HepG2 (cell line): ENCODE measurements around the gene KCNJ5. TPM values are rescaled to one million over a fixed set of nuclear protein-coding genes. Genes with fewer than 3 reads are reported as not detected.

ENCODE experiments used
- ATAC-seq: fragments of 200-7000 bp; cut with Tn5 transposase; 3 replicates; pipeline ENCODE4 v1.9.1; 2020; ENCODE audit warnings: mild to moderate bottlenecking, moderate library complexity
- BruUV-seq: library from RNA; stranded (reverse); fragments of 400-500 nt; replicated peaks from 2 replicates; lab custom pipeline; 2021; lab: Mats Ljungman, UMichigan
- CTCF ChIA-PET: fragments of 300-600 bp; formaldehyde crosslinking; extraction: SDS; loops from one replicate; lab custom pipeline; 2021; ENCODE audit warnings: low total read pairs, inconsistent platforms, low intra/inter-chr PET ratio; lab: Yijun Ruan, JAX
- POLR2A ChIA-PET: fragments of 350-600 bp; sonication (Branson Sonifier 250); formaldehyde crosslinking; loops from one replicate; lab custom pipeline; 2020; ENCODE audit warnings: antibody characterized with exemption, inconsistent platforms; lab: Yijun Ruan, JAX
- DNase-seq: peaks from one replicate; pipeline ENCODE4 v3.0.0-alpha.2; 2015; ENCODE audit warnings: low spot score
- FAIRE-seq: peaks from 3 replicates; lab custom pipeline; 2011; peaks lifted over from hg19 to GRCh38; lab: Jason Lieb, UNC
- H2AFZ ChIP-seq: one replicate; pipeline ENCODE4 v1.6.1; 2011; ENCODE audit warnings: low read length, inconsistent platforms
- H3K27ac ChIP-seq: fragments of 300-600 bp; 3 replicates; pipeline ENCODE4 v1.8.0; 2011; ENCODE audit warnings: mixed run types, mild to moderate bottlenecking, mixed read lengths, low read length, inconsistent platforms; ENCODE audit not compliant: insufficient read depth; ENCODE audit errors: extremely low read length
- H3K27me3 ChIP-seq, 2 experiments: fragments of 200-600 bp in 1 of 2; 2 replicates in 1 of 2; 3 replicates in 1 of 2; pipeline versions ENCODE4 v1.6.0 to v1.8.0; 2011; ENCODE audit warnings: low read length in 2 of 2, mild to moderate bottlenecking in 2 of 2, moderate library complexity in 2 of 2, inconsistent platforms in 1 of 2; ENCODE audit not compliant: insufficient read depth in 2 of 2, control insufficient read depth in 1 of 2
- H3K36me3 ChIP-seq, 2 experiments: fragments of 200-600 bp in 1 of 2; replicated peaks in 1 of 2; 2 replicates in 1 of 2; 3 replicates in 1 of 2; pipeline versions ENCODE4 v1.5.1 to v1.8.0; 2011; ENCODE audit warnings: low read length in 2 of 2, inconsistent platforms in 1 of 2; ENCODE audit not compliant: insufficient read depth in 2 of 2, control insufficient read depth in 1 of 2
- H3K4me1 ChIP-seq: 2 replicates; pipeline ENCODE4 v1.5.1; 2012; ENCODE audit warnings: low read length, inconsistent platforms; ENCODE audit not compliant: insufficient read depth
- H3K4me2 ChIP-seq: 2 replicates; pipeline ENCODE4 v1.6.0; 2011; ENCODE audit warnings: low read depth, low read length, inconsistent platforms
- H3K4me3 ChIP-seq, 3 experiments: fragments of 200-600 bp in 1 of 3; sonication (generic), shearing (Covaris generic) in 1 of 3; replicated peaks in 1 of 3; 2 replicates each; pipeline ENCODE4 v1.5.1; 2011 to 2016; ENCODE audit warnings: low read length in 3 of 3, inconsistent platforms in 2 of 3, low read depth in 2 of 3, mild to moderate bottlenecking in 2 of 3, control low read depth in 1 of 3, mixed read lengths in 1 of 3; ENCODE audit not compliant: insufficient read depth in 1 of 3
- H3K79me2 ChIP-seq: one replicate; pipeline ENCODE4 v1.6.1; 2011; ENCODE audit warnings: low read length, inconsistent platforms; ENCODE audit not compliant: insufficient read depth
- H3K9ac ChIP-seq: 2 replicates; pipeline ENCODE4 v1.6.0; 2011; ENCODE audit warnings: mild to moderate bottlenecking, low read depth, low read length, inconsistent platforms; ENCODE audit not compliant: insufficient read depth
- H3K9me3 ChIP-seq: 2 replicates; pipeline ENCODE4 v1.5.1; 2012; ENCODE audit warnings: mild to moderate bottlenecking, low read length
- H4K20me1 ChIP-seq: 2 replicates; pipeline ENCODE4 v1.6.0; 2011; ENCODE audit warnings: inconsistent platforms, mild to moderate bottlenecking, low read length, moderate library complexity; ENCODE audit not compliant: insufficient read depth
- GTF2F1 ChIP-seq: fragments of 150-350 bp; IDR thresholded peaks from 2 replicates; pipeline ENCODE4 v1.6.1; 2014; ENCODE audit warnings: low read length
- MYNN ChIP-seq: sonication (generic); formaldehyde crosslinking; IDR thresholded peaks from 2 replicates; pipeline ENCODE4 v1.4.0; 2020; ENCODE audit warnings: mild to moderate bottlenecking, low read depth, missing genetic modification reagents
- NBN ChIP-seq: fragments of 450-650 bp; conservative IDR thresholded peaks from 2 replicates; pipeline ENCODE4 v1.6.1; 2017
- NR3C1 ChIP-seq: sonication (generic); formaldehyde crosslinking; IDR thresholded peaks from 2 replicates; pipeline ENCODE4 v1.4.0; 2020; ENCODE audit warnings: missing genetic modification reagents
- SALL1 ChIP-seq: sonication (generic); formaldehyde crosslinking; IDR thresholded peaks from 2 replicates; pipeline ENCODE4 v1.8.0; 2022; ENCODE audit warnings: mild to moderate bottlenecking, missing genetic modification reagents
- TFAP4 ChIP-seq: sonication (generic); IDR thresholded peaks from 2 replicates; pipeline ENCODE4 v1.6.1; 2016; ENCODE audit warnings: low read depth, borderline replicate concordance
- YY1 ChIP-seq: IDR thresholded peaks from 2 replicates; pipeline ENCODE4 v1.6.1; 2011; ENCODE audit warnings: low read length, low read depth, moderate library complexity, mild to moderate bottlenecking; ENCODE audit not compliant: insufficient read depth, insufficient replicate concordance
- ZNF20 ChIP-seq: sonication (generic); formaldehyde crosslinking; IDR thresholded peaks from 2 replicates; pipeline ENCODE4 v1.4.0; 2020; ENCODE audit warnings: mild to moderate bottlenecking, moderate library complexity, missing genetic modification reagents
- ZNF557 ChIP-seq: sonication (generic); formaldehyde crosslinking; IDR thresholded peaks from 2 replicates; pipeline ENCODE4 v1.4.0; 2020; ENCODE audit warnings: missing genetic modification reagents
- WGBS: methylation state at CpG from one replicate; pipeline ENCODE4 v1.1.6; 2017; ENCODE audit warnings: low lambda C conversion rate; 5-methylcytosine and 5-hydroxymethylcytosine counted together
- in situ Hi-C: cut with HindIII; loops from 2 replicates; pipeline ENCODE4 v1.10.0; 2017; ENCODE audit warnings: low pct_unique_long_range_greater_than_20kb; ENCODE audit not compliant: extremely low pct_ligation_motif_present
- intact Hi-C: fragments of 100-400 bp; cut with micrococcal nuclease; formaldehyde crosslinking; loops from one replicate; pipeline ENCODE4 v1.10.0; 2022; ENCODE audit not compliant: unreplicated experiment
- polyA plus RNA-seq, 8 experiments: library from polyadenylated mRNA; depleted of rRNA in 3 of 8; stranded (reverse) in 7 of 8; unstranded in 1 of 8; fragments of >200 nt; fragmentation: Illumina TruSeq in 4 of 8; extraction: Trizol in 4 of 8; gene quantifications; 2 replicates each; pipeline versions ENCODE4 v1.2.1 to v1.2.3, GENCODE V29; 2011 to 2016; ENCODE audit warnings: low read depth in 4 of 8, missing spikeins in 1 of 8, mixed read lengths in 1 of 8; ENCODE audit not compliant: insufficient read depth in 1 of 8
- total RNA-seq, 5 experiments: library from RNA; depleted of rRNA; stranded (reverse); fragments of >200 nt; fragmentation: Illumina TruSeq; extraction: Trizol; gene quantifications; 2 replicates each; pipeline ENCODE4 v1.2.3, GENCODE V29; 2016; ENCODE audit warnings: low read depth in 1 of 5

The KCNJ5 gene
- total and polyA plus RNA-seq, 2 of the 13 experiments (the other 11 are each of a cell fraction or from before 2014, with no cell fraction given) = not detected

DNA sequence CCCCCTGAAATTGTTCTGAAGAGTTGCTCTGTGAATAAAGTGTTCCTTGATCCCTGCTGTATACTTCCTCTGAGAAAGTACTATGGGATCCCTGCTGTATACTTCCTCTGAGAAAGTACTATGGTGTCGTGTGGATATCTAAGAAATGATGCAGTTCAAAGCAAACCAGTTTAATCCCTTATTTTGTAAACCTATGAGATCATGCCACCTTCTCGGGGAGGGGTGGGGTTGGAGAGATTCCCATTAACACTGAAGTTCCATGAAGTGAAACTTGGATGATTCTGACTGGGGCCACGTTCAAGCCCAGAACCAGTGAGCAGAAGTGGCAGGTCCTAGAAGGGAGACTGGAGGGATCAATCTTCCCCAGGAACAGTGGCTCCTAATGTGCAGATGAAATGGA is 64.5 kb downstream of the KCNJ5 start:
- Histone ChIP-seq H3K27me3 (no peaks in the 10 kb centered on the region), H3K79me2 (no peaks in the 10 kb centered on the region), H3K36me3 (no peaks in the 10 kb centered on the region), H3K27ac (no peak overlapping the region), H4K20me1 (no peaks in the 10 kb centered on the region), H2AFZ (no peak overlapping the region), H3K4me3 (no peak overlapping the region), H3K4me1 (no peaks in the 10 kb centered on the region), H3K9ac (no peak overlapping the region), H3K9me3 (no peaks in the 10 kb centered on the region), H3K4me2 (no peak overlapping the region)
- intact Hi-C loops (loop anchor here (1.0 to 10.0 kb wide), 2 partner anchors 71 to 781 kb away; no protein-coding TSS in a partner anchor), in situ Hi-C loops (loop anchor here (5.0 kb wide), 1 partner anchor 68 kb away; no protein-coding TSS in a partner anchor)
- FAIRE-seq (no peak), ATAC-seq (no peak), DNase-seq (no peak)
- WGBS = 34% methylated on average over 3 of the region's 3 CpGs
- TF ChIP-seq MYNN (CRISPR knock-in tag) = no peak
- no peak for TF ChIP-seq ZNF20
- no peak for TF ChIP-seq TFAP4
- TF ChIP-seq SALL1 = no peak
- TF ChIP-seq YY1 = no peak
- TF ChIP-seq NBN = no peak
- TF ChIP-seq ZNF557 = no peak
- TF ChIP-seq GTF2F1 = no peak
- no peak for TF ChIP-seq NR3C1 (CRISPR knock-in tag)
- no TSS peak for BruUV-seq
- POLR2A ChIA-PET = no interaction called here
- CTCF ChIA-PET = interaction anchor here (0.8 to 2.1 kb wide), 3 partner anchors 70 to 376 kb away, joined by 3 to 38 read pairs (median 3); no protein-coding TSS in a partner anchor
